Nephron progenitor cell (in vitro differentiated cells): ENCODE results near the gene C5orf15.

Experiments used
- DNase-seq: peaks from one replicate; pipeline ENCODE4 v3.0.0; 2021
- H3K27ac Mint-ChIP-seq: 2 replicates; pipeline ENCODE4 v1.8.0; 2021; ENCODE audit warnings: mild to moderate bottlenecking, moderate library complexity, mixed read lengths
- H3K27me3 Mint-ChIP-seq: 2 replicates; pipeline ENCODE4 v1.8.0; 2021; ENCODE audit warnings: mild to moderate bottlenecking, low read depth, mixed read lengths; ENCODE audit not compliant: poor library complexity
- H3K36me3 Mint-ChIP-seq: 2 replicates; pipeline ENCODE4 v1.8.0; 2021; ENCODE audit warnings: low read depth, mixed read lengths
- H3K4me1 Mint-ChIP-seq: 2 replicates; pipeline ENCODE4 v1.8.0; 2021; ENCODE audit warnings: mixed read lengths
- H3K4me3 Mint-ChIP-seq: 2 replicates; pipeline ENCODE4 v1.8.0; 2021; ENCODE audit warnings: mild to moderate bottlenecking, moderate library complexity, mixed read lengths
- H3K9me3 Mint-ChIP-seq: 2 replicates; pipeline ENCODE4 v1.8.0; 2021; ENCODE audit warnings: mild to moderate bottlenecking, moderate library complexity, mixed read lengths
- CTCF ChIP-seq: fragments of 200-600 bp; sonication (generic); IDR thresholded peaks from 2 replicates; pipeline ENCODE4 v1.5.0; 2021; ENCODE audit warnings: antibody characterized with exemption

The C5orf15 gene

GRCh38 chr5:133909603-133910002 lies 58.8 kb downstream of the C5orf15 start:
- H3K4me1 Mint-ChIP-seq, result peaks cover 16% of the 10 kb centered on the region
- peaks cover 20% of the 10 kb centered on the region for H3K27me3 Mint-ChIP-seq
- H3K4me3 Mint-ChIP-seq, result no peak overlapping the region
- H3K27ac Mint-ChIP-seq, result no peak overlapping the region
- TF ChIP-seq CTCF, result no peak
- no peaks in the 10 kb centered on the region for H3K9me3 Mint-ChIP-seq
- H3K36me3 Mint-ChIP-seq, result no peaks in the 10 kb centered on the region
- no peak for DNase-seq

GRCh38 chr5:133907075-133907474 lies 61.4 kb downstream of the C5orf15 start:
- H3K4me1 Mint-ChIP-seq, result peaks cover 15% of the 10 kb centered on the region
- no peak overlapping the region for H3K27ac Mint-ChIP-seq
- H3K9me3 Mint-ChIP-seq, result no peaks in the 10 kb centered on the region
- peaks cover 18% of the 10 kb centered on the region for H3K27me3 Mint-ChIP-seq
- no peaks in the 10 kb centered on the region for H3K36me3 Mint-ChIP-seq
- no peak overlapping the region for H3K4me3 Mint-ChIP-seq
- DNase-seq, result no peak
- TF ChIP-seq CTCF, result no peak

- peaks cover 21% of the 10 kb centered on the region for H3K4me1 Mint-ChIP-seq
- H3K27me3 Mint-ChIP-seq, result peaks cover 18% of the 10 kb centered on the region
- H3K27ac Mint-ChIP-seq, result no peak overlapping the region
- no peak for TF ChIP-seq CTCF
- DNase-seq, result no peak
- no peaks in the 10 kb centered on the region for H3K36me3 Mint-ChIP-seq
- no peak overlapping the region for H3K4me3 Mint-ChIP-seq
- H3K9me3 Mint-ChIP-seq, result no peaks in the 10 kb centered on the region
Measured at GRCh38 chr5:133906303-133906702, 62.1 kb downstream of the C5orf15 start.
